ENCODE data around the gene RNU1-3.
"Not testable (repeated sequence)": the region's sequence is repeated elsewhere in the genome, so short reads cannot be mapped to it uniquely, and the experiment has no call there.

The RNU1-3 gene

DNA sequence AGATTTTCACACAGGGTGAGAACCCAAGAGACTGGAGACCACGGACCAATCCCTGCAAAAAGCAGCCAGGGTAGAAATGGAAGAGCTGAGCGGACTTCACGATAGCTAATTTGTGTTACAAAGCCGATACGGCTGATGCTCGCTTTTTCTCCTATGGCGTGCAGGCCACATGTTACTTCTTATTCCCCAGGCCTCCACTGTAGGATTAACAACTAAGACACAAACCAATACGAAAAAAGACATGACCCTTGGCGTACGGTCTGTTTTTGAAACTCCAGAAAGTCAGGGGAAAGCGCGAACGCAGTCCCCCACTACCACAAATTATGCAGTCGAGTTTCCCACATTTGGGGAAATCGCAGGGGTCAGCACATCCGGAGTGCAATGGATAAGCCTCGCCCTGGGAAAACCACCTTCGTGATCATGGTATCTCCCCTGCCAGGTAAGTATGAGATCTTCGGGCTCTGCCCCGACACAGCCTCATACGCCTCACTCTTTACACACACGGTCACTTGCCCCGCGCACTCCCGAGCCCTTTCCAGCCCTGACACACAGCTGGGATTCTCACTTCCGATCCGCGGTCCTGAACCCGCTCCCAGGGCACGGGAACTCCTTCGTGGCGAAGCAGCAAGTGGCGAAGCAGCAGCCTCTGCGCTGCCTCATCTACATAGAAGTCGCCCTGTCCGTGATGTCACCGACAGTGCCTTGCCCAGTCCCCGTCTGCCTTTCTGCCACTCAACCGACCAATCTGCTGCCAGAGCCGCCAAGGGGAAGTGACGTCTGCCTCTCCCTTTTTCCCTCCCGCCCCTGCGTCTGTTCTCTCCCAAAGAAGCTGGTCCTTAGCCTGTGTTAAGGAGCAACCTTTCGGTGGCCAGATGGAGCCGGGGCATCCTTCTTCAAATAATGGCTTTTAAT lies at the start of gene RNU1-3:
TSS of gene RNU1-3 (minus strand) at position 447 of the 912 bp plus-strand sequence.
- not testable (repeated sequence) for DNase-seq

DNA sequence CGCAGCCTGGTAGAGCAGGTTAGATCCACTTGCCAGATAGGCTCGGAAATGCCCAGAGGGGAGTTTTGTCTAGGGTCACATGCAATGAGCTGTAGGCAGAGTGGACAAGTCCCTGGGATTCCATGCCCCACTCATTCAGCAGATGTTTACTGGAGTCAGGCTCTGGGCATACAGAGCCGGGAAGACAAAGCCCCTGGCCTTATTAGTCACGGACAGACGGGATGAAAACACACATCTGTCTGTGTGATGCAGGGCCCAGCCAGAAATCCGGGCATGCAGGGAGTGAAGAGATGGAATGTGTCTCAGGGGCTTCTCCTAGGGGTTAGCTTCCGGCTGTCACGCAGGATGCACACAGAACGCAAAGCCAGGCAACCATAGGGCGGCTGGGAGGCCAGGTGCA lies 46.7 kb upstream of the RNU1-3 start:
- DNase-seq: not testable (repeated sequence)

DNA sequence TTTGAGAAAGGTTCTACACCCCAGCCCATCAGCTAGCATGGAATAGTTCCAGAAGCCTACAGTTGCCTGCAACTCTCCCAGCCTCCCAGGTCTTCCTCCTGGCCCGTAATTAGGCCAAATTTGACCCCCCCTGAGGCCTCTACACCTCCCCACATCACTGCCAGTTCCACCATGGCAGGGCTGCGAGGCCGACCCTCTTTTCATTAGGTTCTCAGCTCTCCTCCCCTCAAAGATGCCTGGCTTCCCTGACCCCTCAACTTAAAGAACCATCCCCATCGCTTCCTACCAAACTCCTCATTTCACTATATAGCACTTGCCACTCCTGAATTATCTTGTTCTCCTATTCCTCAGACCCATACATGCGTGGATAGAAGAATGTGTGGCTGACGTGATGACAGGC lies 46.2 kb upstream of the RNU1-3 start:
- DNase-seq: not testable (repeated sequence)

DNA sequence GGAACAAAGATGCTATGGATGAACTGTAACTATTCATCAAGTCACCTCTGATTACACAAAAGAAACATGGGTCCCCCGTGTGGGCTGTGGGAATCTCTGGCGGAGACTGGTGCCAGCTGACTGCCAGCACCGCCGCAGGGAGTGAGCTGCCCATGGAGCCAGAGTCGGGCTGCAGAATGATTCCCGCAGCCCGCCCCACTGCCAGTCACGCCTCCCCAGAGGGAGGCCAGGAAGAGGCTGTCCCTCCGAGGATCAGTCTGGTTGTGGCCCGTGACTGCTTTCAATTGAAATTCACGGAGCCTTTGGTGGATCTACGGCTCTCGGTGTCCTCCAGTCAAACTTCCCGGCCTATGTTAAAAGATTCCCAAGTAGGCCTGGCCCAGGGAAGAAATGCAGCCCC lies 45.8 kb upstream of the RNU1-3 start:
- not testable (repeated sequence) for DNase-seq

DNA sequence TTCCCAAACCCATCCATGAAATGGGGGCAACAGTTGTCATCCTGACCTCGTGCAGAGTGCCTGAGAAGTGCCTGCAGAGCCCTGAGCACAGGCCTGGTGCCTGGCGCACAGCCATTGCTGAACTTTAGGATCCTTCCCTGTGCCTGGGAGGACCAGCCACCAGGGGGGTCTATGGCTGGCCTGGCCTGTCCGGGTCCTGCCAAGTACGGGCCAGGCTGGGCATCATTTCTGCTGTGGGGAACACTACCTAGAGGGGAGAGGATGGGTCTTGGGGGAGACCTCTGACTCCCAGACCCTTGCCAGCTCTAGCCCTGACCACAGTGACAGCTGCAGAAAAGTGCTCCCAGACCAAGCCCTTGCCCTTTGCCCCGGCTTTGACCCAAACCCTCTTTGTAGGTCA lies 45.4 kb upstream of the RNU1-3 start:
- not testable (repeated sequence) for DNase-seq

DNA sequence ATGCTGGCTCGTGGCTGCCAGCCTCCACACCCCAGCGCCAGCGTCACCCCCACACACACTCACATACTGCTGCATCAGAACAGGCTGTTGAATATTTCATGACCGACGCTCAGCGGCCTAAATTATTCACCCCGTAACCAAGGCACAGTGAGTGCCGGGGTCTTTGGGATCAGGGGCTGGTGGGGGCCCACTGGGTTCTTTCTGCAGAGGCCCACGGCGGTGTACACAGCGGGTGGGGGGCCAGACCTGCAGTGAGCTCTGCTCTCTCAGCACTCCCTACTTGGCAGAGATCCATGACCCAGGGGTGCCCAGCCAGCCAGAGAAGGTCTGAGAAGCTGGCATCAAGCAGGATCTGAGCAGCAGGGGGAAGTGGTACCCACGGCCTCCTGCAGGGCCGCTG lies 43.9 kb upstream of the RNU1-3 start:
- DNase-seq: not testable (repeated sequence)

DNA sequence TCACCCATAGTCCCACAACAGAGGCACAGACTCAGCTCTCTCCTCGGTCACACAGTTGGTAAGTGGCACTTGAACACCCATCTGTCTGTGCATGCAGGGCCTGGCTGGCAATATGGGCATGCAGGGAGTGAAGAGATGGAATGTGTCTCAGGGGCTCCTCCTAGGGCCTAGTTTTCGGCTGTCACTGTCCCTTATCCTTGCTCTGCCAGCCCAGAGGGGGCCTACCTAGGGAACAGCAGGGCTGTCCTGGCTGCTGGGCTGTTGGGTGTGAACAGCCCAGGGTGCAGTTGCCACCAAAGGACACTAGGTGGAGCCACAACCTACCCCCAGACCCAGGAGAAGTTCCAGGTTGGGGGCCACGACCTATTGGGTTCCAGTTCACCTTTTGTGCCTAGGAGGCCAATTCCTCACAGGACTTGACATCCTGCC lies 42.9 kb upstream of the RNU1-3 start:
- DNase-seq: not testable (repeated sequence)

DNA sequence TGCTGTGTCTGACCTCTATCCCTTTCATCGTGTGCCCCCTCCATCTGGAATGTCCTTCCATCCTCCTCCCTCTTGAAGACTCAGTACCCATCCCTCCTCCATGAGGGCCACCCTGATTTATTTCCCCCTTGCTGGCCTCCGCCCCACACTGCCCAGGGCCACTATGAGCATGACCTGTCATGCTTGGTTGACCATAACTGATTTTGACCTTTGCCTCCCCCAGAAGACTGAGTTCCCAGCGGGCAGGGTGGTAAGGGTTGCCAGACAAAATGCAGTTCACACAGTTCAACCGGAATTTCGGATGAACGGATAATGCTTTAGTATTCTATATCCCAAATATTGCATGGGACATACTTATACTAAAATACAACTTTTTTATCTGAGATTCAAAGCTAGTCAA lies 42.0 kb upstream of the RNU1-3 start:
- not testable (repeated sequence) for DNase-seq

DNA sequence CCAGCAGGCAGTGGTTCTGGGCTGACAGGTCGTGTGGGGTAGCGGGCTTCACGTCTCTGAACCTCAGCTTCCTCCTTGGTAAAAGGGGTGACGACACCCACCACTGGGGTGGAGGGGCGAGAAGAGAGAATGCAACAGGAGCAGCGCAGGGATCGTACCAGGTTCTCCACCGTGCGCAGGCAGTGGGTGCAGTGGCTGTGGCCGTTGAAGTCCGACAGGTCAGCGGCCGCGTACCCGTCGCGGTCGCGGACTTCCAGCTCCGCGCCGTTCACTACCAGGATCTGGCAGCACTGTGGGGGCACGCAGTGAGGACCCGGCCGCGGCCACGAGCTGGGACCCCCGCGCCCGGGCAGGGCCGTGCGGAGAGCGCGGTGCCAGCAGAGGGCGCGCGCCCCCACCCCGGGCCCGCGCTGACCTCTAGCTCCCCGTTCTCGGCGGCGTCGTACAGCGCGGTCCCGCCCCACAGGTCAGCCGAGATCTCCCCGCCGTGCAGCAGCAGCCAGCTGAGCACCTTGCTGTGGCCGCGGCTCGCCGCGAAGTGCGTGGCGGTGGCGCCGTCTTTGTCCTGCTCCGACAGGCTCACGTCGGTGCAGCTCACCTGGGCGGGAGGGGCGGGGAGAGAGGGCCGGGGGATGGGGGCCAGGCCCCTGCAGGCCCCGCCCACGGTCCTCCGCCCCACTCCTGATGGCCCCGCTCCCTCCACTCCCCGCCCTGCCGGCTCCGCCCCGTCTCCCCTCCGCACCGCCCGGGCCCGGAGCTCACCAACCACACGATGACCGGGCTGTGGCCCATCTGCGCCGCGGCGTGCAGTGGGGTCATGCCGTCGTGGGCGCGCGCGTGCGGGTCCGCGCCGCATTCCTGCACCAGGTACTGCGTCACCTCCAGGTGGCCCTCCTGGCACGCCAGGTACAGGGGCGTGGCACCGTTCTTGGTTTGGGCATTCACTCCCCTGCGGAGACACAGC lies 40.7 kb upstream of the RNU1-3 start:
- not testable (repeated sequence) for DNase-seq

DNA sequence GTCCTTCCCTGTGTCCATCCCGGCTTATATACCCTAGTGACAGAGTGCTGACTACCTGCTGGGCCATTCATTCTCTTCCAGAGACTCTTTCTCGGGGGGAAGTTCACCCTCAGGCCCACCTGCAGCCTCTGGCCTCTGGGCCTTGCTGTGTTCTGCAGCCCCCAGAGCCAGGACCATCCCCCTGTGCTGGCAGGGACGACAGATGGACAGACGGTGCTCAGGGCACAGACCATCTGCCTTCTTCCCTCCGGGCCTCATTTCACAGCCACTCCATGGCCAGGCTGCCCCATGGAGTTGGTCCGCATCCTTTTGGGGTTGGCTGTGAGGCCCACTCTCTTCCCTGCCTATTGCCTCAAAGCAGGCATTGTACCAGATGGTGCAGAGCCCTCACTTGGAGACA lies 39.6 kb upstream of the RNU1-3 start:
- DNase-seq: not testable (repeated sequence)

DNA sequence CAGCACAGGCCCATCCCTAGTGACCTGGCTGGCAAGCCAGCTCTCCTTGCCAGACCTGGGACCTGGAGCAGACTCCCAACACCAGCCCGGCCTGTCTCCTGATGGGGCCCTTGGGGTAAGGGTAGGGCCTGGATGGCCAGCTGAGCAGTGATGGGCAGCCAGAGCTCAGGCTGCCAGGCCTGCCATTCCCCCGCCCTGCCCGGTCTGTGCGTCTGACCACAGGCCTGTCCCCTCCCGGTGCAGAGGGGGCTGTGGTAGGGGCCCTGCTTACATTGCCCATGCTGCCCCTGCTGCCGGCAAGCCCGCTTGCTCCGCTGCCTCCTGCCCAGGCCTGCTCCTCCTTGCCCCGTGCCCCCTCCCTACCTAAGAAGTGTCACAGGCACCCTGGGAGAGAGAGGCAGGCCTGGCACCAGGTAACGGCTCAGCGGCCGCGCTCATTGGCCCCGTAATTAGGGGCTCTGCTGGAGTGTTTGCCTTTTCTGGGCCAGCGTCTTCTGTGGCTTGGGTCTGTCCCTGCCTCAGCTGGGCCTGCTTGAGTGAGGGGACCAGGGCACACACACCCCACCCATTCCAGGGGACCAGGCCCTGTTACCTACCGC lies 37.9 kb upstream of the RNU1-3 start:
- DNase-seq: not testable (repeated sequence)

DNA sequence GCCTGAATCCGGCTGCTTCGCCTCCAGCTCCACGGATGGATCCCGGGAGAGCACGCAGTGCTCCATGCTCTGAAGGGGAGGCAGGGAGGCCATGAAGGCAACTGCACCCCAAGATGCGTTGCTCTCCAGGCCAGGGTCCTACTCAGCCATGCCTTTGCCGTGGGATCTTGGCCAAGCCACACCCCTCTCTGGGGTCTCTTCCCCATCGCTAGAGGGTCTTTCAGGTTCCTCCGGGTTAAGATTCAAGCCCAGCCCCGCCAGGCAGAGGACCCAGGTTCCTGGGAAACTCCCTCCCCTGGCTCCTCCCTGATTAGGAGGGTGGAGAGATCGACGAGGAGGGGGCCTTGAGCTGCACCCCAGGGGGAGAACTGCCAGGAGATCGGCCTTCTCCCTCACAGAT lies 37.3 kb upstream of the RNU1-3 start:
- not testable (repeated sequence) for DNase-seq

DNA sequence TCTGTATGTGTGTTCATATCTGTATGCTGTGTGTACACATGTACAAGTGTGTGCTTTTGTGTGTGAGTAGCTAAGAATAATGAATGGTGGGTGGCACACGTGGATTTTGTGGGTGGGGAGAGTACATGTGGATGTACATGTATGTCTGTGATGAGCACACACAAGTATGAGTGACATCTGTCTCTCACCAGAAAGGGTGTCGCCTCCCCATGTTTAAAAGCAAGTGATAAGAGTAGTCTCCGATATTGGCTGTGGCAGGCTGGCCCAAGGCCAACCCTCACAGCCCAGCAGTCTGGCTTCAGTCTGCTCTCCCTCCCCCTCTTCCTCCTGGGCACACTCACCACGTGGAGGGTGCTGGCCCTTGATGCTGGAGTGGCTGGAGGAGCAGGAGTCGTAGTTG lies 36.9 kb upstream of the RNU1-3 start:
- DNase-seq: not testable (repeated sequence)

DNA sequence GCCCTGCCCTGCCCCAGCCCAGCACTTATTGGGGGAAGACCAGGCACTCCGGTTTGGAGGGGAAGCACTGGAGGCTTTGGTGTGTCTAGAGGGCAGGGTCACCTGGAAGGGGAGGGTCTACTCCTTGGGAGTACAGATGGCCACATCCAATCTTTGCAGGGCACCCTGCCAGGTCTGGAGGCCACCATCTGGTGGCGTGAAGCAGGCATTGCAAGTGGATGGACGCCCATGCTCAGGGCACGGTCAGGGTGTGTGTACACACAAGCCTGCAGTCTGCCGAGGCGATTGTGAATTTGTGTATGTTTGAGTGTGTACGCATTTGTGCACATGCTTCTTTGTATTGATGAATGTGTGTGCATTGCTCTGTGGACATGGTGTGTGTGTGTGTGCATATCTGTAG lies 36.4 kb upstream of the RNU1-3 start:
- DNase-seq: not testable (repeated sequence)

DNA sequence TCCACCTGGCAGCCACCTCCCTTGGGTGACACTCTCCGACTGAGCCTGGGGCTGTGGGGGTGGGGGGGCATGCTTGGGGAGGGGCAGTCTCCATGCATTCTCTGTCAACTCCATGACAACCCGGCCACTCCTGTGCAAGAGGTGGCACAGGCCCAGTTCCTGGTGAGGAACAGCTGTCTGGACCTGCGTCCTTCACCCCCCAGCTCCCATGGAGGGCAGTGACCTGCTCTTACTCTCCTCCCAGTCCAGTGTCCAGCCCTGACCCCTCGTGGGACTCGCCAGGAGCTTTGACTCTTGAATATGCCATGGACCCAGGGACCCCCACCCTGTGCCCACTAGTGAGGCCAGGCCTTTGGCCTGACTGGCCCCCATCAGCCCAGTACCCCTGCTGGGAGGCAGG lies 35.5 kb upstream of the RNU1-3 start:
- DNase-seq: not testable (repeated sequence)

DNA sequence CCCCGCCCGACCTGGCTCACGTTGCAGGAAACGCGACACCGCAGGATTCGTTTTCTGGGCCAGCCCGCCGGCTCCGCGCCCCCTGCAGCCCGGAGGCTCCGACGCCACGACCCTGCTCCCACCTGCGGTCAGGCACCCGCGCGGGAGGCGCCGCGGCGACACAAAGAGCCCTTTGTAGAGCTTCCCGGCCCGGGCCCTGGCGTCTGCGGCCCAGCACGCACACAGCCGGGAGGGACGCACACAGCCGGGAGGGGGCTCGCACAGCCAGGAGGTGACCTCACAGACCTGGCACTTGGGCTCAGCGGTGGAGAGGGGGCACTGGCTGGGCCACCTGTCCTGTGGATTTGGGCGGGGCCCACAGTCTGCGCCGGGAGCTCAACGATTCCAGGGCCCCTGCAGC lies 34.4 kb upstream of the RNU1-3 start:
- DNase-seq: not testable (repeated sequence)

DNA sequence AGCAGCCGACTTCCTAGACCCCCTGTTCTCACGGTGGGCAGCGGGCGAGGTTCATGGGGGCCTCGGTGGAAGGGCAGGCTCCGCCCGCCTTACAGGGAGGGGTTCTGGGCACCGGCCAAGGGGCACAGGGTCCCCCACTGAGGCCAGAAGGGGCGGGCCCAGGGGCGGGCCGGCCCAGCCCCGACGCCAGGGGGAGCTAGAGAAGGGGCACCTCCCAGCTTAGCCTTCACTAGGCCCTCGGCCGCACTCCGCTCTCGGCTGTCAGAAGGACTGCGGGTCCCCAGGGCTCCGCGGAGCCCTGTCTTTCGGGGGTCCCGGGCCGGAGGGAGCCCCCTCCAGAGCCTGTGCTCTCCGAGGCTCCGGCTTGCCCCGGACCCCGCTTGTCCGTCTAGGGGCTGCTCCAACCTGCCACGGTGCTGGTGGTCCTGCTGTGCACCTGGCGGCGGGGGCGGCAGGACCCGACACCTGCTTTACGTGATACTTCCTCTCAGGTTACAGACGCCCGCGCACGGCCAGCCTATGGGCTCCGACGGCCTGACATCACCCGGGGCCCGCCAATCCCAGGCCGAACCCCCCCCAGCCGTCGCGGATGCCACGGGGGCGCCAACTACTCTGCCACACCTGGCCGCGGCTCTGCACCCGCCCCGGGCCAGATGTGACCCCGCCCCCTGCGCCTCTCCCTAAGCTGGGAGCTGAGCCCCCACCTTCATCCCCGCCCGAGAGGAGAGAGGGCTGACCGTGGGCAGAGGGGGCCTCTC lies 33.6 kb upstream of the RNU1-3 start:
- DNase-seq: not testable (repeated sequence)

DNA sequence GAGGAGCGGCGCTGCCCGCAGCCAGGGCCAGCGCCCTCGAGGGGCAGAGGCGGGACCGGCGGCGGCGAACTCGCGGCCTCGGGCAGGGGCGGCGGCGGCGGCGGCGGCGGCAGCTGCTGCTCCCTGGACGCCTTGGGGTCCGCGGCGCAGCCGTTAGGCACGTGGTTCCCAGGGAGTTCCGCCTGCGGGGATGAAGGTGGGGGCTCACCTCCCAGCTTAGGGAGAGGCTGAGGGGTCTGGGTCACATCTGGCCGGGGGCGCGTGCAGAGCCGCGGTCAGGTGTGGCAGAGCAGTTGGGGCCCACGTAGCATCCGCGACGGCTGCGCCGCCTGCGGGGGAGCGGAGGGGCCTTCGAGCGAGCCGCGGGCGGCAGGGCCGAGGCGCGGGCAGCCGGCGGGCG lies 32.7 kb upstream of the RNU1-3 start:
- DNase-seq: not testable (repeated sequence)

DNA sequence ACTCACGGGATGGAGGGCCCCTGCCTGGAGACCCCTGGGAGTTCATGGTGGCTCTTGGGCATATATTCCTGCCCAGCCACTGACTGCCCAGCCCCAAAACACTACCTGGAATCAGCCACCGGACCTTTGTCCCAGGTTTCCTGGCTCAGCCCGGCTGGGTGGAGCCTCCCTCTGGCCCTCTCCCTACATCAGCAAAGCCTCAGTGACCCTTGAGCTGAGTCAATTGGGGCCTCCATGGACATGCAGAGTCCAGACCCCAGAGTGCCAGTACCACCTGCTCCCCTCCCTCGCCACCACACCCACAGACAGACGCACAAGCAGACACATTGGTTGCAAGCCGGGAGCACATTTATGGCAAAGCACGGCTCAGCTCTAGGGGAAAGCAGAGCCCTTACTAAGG lies 30.4 kb upstream of the RNU1-3 start:
- not testable (repeated sequence) for DNase-seq

DNA sequence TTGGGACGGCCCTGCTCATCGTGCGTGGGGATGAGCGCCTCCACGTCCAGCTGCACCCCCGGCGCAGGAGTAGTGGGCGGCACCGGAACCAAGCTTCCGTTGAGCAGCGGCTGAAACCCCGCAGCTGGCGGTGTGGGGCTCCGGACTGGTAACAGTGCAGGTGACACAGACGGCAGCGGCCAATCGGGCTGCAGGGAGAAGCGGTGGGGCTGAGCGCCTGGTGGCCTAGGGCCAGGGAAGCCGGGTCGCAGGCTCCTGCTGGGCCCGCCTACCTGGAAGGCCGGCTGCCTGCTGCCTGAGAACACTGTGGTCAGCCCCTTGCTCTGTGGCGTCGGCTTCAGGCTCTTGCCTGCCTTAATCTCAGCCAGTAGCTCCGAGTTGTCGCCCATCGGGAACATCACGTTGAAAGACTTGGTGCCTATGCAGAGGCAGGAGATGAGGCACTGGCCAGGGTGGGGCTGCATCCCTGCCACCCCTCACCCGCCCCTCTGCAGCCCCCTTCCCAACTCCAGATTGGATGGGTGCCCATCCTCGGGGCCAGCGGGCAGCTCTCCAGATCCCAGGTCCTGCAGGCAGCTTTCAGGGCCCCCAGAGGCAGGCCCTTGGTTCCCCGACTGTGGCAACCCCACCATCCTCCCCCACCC lies 29.9 kb upstream of the RNU1-3 start:
- not testable (repeated sequence) for DNase-seq

DNA sequence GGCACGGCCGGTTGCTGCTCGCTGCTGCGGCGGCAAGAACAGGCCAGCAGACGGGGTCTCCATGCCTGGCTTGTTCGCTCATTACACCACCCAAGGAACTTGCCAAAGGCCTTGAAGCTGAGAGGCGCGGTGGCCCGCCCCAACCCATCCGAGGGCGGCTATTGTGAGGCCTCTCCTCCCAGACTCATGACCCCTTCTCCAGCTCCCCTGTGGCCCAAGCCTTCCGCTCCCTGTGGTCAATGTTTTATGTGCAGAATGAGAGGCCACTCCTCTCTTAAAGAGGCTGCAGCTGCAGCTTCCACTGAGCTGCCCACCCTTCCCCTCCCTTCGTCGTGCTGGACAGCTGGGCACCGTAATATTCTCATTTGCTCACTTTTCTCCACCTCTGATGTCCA lies 27.6 kb upstream of the RNU1-3 start:
- not testable (repeated sequence) for DNase-seq

Measured in NCI-H2029 treated with DMSO at 0.1 percent for 48 hours (cell line).